Type B pancreatic cell (in vitro differentiated cells): ENCODE results near the gene TTLL12. TPM values are rescaled to one million over a fixed set of nuclear protein-coding genes. Genes with fewer than 3 reads are reported as not detected.

Experiments used
- DNase-seq: peaks from one replicate; pipeline ENCODE4 v3.0.0; 2021; ENCODE audit warnings: mixed read lengths; ENCODE audit not compliant: unreplicated experiment; ENCODE audit errors: extremely low spot score
- H3K27ac Mint-ChIP-seq: 2 replicates; pipeline ENCODE4 v1.8.0; 2021; ENCODE audit warnings: mild to moderate bottlenecking, mixed read lengths
- H3K27me3 Mint-ChIP-seq: 2 replicates; pipeline ENCODE4 v1.8.0; 2021; ENCODE audit warnings: mixed read lengths
- H3K36me3 Mint-ChIP-seq: 2 replicates; pipeline ENCODE4 v1.8.0; 2021; ENCODE audit warnings: mixed read lengths
- H3K4me1 Mint-ChIP-seq: one replicate; pipeline ENCODE4 v1.8.0; 2021; ENCODE audit warnings: mixed read lengths; ENCODE audit not compliant: unreplicated experiment
- H3K4me3 Mint-ChIP-seq: 2 replicates; pipeline ENCODE4 v1.8.0; 2021; ENCODE audit warnings: mild to moderate bottlenecking, mixed read lengths
- H3K9me3 Mint-ChIP-seq: 2 replicates; pipeline ENCODE4 v1.8.0; 2021; ENCODE audit warnings: mixed read lengths
- total RNA-seq: library from RNA; stranded (reverse); gene quantifications from 2 replicates; pipeline ENCODE4 v1.2.1, GENCODE V29; 2021; ENCODE audit warnings: low replicate concordance
- TF ChIP-seq, protein P1 (sequence below): fragments of 200-600 bp; sonication (generic); conservative IDR thresholded peaks from 2 replicates; pipeline ENCODE4 v1.5.0; 2021; ENCODE audit warnings: antibody characterized with exemption, mild to moderate bottlenecking

The TTLL12 gene
- total RNA-seq, 1 donor from 2014 or later: 57.3 TPM

DNA sequence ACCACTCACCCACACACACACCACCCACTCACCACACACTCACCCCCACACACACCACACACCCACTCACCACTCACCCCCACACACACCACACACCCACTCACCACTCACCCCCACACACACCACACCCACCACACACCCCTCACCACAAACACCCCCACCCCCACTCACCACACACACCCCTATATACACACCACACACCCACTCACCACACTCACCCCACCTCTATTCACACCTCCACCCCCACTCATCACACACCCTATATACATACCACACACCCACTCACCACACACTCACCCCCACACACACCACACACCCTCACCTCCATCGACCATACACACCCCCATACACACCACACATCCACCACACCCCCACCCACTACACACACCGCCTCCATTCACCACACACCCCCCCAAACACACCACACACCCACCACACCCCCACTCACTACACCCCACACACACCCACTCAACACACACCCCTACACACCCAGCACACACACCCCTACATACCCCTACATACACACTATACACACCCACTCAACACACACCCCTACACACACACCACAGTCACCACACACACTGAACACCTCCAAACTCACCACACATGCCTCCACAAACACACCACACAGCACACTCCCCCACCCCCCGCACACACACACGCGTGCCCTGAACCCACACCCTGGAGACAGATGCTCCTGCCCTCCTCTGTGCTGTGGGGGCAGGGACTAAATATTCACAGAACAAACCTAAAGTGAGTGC lies 19.0 kb upstream of the TTLL12 start:
- H3K4me1 Mint-ChIP-seq: no peaks in the 10 kb centered on the region
- DNase-seq: no peak
- H3K9me3 Mint-ChIP-seq: no peaks in the 10 kb centered on the region
- no peak overlapping the region for H3K27ac Mint-ChIP-seq
- H3K36me3 Mint-ChIP-seq: no peaks in the 10 kb centered on the region
- no peak overlapping the region for H3K4me3 Mint-ChIP-seq
- H3K27me3 Mint-ChIP-seq: no peaks in the 10 kb centered on the region
- TF ChIP-seq, protein P1, sequence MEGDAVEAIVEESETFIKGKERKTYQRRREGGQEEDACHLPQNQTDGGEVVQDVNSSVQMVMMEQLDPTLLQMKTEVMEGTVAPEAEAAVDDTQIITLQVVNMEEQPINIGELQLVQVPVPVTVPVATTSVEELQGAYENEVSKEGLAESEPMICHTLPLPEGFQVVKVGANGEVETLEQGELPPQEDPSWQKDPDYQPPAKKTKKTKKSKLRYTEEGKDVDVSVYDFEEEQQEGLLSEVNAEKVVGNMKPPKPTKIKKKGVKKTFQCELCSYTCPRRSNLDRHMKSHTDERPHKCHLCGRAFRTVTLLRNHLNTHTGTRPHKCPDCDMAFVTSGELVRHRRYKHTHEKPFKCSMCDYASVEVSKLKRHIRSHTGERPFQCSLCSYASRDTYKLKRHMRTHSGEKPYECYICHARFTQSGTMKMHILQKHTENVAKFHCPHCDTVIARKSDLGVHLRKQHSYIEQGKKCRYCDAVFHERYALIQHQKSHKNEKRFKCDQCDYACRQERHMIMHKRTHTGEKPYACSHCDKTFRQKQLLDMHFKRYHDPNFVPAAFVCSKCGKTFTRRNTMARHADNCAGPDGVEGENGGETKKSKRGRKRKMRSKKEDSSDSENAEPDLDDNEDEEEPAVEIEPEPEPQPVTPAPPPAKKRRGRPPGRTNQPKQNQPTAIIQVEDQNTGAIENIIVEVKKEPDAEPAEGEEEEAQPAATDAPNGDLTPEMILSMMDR: no peak

DNA sequence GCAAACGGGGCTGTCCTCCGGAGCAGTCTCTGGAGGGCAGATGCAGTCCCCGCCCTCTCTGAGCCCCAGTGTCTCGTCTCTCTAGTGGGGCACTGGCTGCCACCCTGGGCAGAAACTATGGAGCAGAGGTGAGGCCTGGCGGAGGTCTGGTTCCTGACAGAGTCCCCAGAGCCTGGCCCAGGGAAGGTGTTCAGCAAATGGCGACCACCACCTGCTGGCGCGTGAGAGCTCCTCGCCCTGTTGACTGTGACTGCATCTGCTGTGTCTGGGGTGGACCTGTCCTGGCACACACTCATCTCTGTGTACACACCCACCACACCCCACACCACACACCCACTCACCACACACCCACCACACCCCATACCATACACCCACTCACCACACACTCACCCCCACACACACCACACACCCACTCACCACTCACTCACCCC lies 18.3 kb upstream of the TTLL12 start:
- Mint-ChIP-seq H3K9me3 (no peaks in the 10 kb centered on the region), H3K27ac (no peak overlapping the region), H3K4me3 (no peak overlapping the region), H3K36me3 (no peaks in the 10 kb centered on the region), H3K27me3 (no peaks in the 10 kb centered on the region), H3K4me1 (no peaks in the 10 kb centered on the region)
- TF ChIP-seq, protein P1: no peak
- no peak for DNase-seq

DNA sequence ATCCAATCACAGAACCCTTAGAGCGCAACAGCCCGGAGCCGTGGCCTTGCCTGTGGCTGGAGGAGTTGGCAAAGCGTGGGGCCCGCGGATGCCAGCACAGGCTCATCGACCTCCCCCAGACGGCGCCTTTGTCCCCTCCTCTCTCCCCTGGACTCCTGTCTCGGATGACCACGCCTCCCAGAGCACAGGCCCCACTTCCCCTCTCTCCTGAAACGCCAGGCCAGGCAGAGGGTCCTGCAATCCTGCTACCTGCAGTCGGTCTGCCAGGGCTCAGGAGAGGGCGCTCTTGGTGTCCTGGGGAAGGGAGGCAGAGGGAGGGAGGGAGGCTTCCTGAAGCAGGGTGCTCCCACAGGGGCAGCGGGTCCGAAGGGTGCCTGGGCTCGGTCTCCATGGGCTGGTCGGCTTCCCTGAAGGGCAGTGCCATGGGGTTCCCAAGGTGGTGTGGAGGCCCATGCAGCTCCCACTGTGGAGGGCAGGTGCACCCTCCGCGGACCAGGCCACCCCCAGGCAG lies 16.6 kb upstream of the TTLL12 start:
- Mint-ChIP-seq H3K9me3 (no peaks in the 10 kb centered on the region), H3K36me3 (no peaks in the 10 kb centered on the region), H3K27ac (no peak overlapping the region), H3K4me3 (no peak overlapping the region), H3K27me3 (no peaks in the 10 kb centered on the region), H3K4me1 (no peaks in the 10 kb centered on the region)
- no peak for DNase-seq
- TF ChIP-seq, protein P1: no peak

DNA sequence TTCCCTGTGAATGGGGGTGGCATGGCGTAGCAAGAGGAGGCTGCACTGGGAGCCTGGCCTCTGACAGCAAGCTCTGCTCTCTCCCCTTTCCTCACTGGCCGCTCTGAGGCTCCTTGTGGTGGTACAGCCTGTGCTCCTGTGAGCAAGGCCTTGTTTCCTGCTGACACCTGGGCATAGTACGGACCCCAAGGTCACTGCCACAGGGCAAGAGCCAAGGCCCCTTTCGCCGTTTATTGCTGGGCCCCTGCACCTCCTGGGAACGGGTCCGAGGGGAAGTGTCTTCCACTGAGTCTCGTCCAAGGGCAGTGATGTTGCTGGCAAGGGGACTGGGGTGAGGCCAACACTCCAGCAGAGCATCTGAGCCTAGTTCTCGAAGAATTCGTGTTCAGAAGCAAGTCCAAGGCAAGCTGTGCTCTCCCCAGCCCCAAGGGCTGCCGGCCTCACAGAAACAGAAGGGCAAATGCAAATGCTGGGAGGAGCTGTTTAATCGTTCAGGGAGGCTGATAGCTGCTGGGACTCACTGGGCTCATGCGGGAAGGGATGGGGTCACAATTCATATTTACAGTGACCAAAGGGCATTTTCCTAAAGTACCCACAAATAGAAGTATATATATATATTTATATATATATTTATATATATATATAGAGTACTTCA lies 15.9 kb upstream of the TTLL12 start:
- Mint-ChIP-seq H3K27ac (no peak overlapping the region), H3K9me3 (no peaks in the 10 kb centered on the region), H3K4me3 (no peak overlapping the region), H3K36me3 (no peaks in the 10 kb centered on the region), H3K27me3 (no peaks in the 10 kb centered on the region), H3K4me1 (no peaks in the 10 kb centered on the region)
- TF ChIP-seq, protein P1: no peak
- DNase-seq: no peak

DNA sequence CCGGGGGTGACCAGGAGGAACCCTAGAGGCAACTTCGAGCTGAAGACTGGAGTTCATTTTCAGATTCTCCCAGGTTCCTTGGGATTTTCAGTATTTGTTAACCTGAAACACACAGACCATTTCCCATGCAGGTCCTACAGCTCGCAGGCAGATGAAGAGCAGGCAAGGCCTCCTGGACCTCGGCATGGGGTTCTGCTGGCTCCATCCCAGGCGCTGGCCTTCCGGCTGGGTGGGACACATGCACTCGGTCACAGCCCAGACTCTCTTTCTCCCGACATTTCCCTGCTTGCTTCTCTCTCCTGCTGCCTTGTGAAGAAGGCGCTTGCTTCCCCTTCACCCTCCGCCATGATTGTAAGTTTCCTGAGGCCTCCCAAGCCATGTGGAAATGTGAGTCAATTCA lies 15.4 kb upstream of the TTLL12 start:
- TF ChIP-seq, protein P1: no peak
- no peaks in the 10 kb centered on the region for H3K4me1 Mint-ChIP-seq
- no peaks in the 10 kb centered on the region for H3K27me3 Mint-ChIP-seq
- no peak for DNase-seq
- H3K36me3 Mint-ChIP-seq: no peaks in the 10 kb centered on the region
- no peak overlapping the region for H3K4me3 Mint-ChIP-seq
- H3K27ac Mint-ChIP-seq: no peak overlapping the region
- no peaks in the 10 kb centered on the region for H3K9me3 Mint-ChIP-seq
